ENCODE data around the gene RNF182. TPM values are rescaled to one million over a fixed set of nuclear protein-coding genes. Genes with fewer than 3 reads are reported as not detected.
A peak's percentile ranks its signal among the peaks of the same experiment; 100 is the strongest.

RNF182 gene
- total RNA-seq, 1 experiment from 2014 or later = 3.7 TPM

- no peak overlapping the region for H3K4me2 ChIP-seq (ENCODE audit: insufficient read depth, insufficient read length, low read length)
- H4K5ac ChIP-seq (ENCODE audit: insufficient read length, low read depth, low read length) = no peak overlapping the region
- TF ChIP-seq CTCF (conservative IDR thresholded peaks at IDR 0.05) = no peak
- H3K79me2 ChIP-seq (ENCODE audit: insufficient read depth, low read length) = no peaks in the 10 kb centered on the region
- no peak overlapping the region for H3K4me3 Mint-ChIP-seq
- H3K36me3 Mint-ChIP-seq (ENCODE audit: insufficient read depth in 1 of 3, low read depth in 3 of 3) = peaks cover 28 to 46% (median 28%) of the 10 kb centered on the region in 3 experiments
- no peaks in the 10 kb centered on the region for H4K20me1 ChIP-seq (ENCODE audit: control insufficient read depth, insufficient read depth, insufficient read length)
- no peak overlapping the region for H3K4ac ChIP-seq (ENCODE audit: low read depth, low read length)
- H2BK15ac ChIP-seq (ENCODE audit: low read depth, low read length) = no peak overlapping the region
- H3K23me2 ChIP-seq (ENCODE audit: insufficient read length, low read depth, low read length, poor library complexity, severe bottlenecking) = no peaks in the 10 kb centered on the region
- H2BK120ac ChIP-seq (ENCODE audit: low read depth, low read length, poor library complexity, severe bottlenecking) = no peak overlapping the region
- no peak overlapping the region for H4K91ac ChIP-seq (ENCODE audit: insufficient read length, low read depth, low read length)
- no peak overlapping the region for H4K8ac ChIP-seq (replicated peaks; ENCODE audit: insufficient read length, low read depth, low read length)
- H3K18ac ChIP-seq (ENCODE audit: insufficient read length, low read depth, low read length) = no peak overlapping the region
- H2AK5ac ChIP-seq (ENCODE audit: insufficient read length, low read length) = no peak overlapping the region
- H3K56ac ChIP-seq (ENCODE audit: insufficient read length, low read depth, low read length) = no peak overlapping the region
- no peak overlapping the region for H2BK20ac ChIP-seq (ENCODE audit: low read depth, low read length, poor library complexity, severe bottlenecking)
- no peak overlapping the region for H3K9ac ChIP-seq (ENCODE audit: extremely low read depth, insufficient read length, low read length)
- no peak overlapping the region for H2BK5ac ChIP-seq (ENCODE audit: insufficient read length, low read length)
- H3K9me3 ChIP-seq (ENCODE audit: control insufficient read depth, low read depth, low read length) = no peaks in the 10 kb centered on the region
- H2AFZ ChIP-seq (ENCODE audit: low read length) = no peak overlapping the region
- no peak overlapping the region for H2BK12ac ChIP-seq (ENCODE audit: insufficient read length, low read depth, low read length)
- H3K4me1 ChIP-seq (ENCODE audit: insufficient read depth, low read length) = no peaks in the 10 kb centered on the region; the same call in 1 of the 2 replicates
- no peak overlapping the region for H3K27ac ChIP-seq (ENCODE audit: insufficient read length, low read depth, low read length)
- peak overlapping the region in 1 of 3 experiments; percentile 42; a peak in 2 of 7 replicates for H3K27ac Mint-ChIP-seq
- DNase-seq = peak; percentile 26
- H3K27me3 ChIP-seq (ENCODE audit: insufficient read depth, low read length) = no peaks in the 10 kb centered on the region
- H3K79me1 ChIP-seq (ENCODE audit: insufficient read depth, low read depth, low read length, poor library complexity, severe bottlenecking) = no peaks in the 10 kb centered on the region
- H3K9me3 Mint-ChIP-seq = peaks cover 35 to 49% of the 10 kb centered on the region in 2 experiments
- H3K23ac ChIP-seq (ENCODE audit: insufficient read length, low read depth, low read length) = no peak overlapping the region
- H3K14ac ChIP-seq (ENCODE audit: insufficient read depth, low read length) = no peak overlapping the region
- no peak overlapping the region for H3T11ph ChIP-seq (ENCODE audit: low read length)
- peaks cover 3% of the 10 kb centered on the region; the same call in 1 of the 2 replicates for H3K27me3 Mint-ChIP-seq (ENCODE audit: low read depth)
- H3K4me1 Mint-ChIP-seq = peaks cover 11 to 15% of the 10 kb centered on the region in 2 experiments
These were observed 19.2 kb downstream of the RNF182 start for GRCh38 chr6:13943943-13944342.
